Measurements from ENCODE around the gene BAX.

DNA sequence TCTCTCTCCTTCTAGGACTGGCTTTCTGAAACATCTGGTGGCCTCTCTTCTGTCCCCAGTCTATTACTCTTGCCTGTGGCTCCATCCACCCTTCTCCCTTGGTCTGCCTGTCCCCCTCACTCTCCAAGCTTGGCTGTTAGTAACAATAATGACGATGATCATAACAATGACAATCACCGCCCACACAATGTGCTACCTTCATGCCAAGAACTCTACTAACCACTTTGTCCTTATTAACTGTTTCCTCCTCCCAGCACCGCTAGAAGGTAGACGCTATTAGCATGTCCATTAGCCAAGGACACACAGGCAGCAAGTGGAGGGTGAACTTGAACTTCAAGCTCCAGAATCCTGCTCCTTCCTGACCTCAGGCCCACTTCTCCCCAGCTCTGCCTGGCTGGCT, 35.7 kb downstream of the BAX start:
- TF ChIP-seq, protein P1, sequence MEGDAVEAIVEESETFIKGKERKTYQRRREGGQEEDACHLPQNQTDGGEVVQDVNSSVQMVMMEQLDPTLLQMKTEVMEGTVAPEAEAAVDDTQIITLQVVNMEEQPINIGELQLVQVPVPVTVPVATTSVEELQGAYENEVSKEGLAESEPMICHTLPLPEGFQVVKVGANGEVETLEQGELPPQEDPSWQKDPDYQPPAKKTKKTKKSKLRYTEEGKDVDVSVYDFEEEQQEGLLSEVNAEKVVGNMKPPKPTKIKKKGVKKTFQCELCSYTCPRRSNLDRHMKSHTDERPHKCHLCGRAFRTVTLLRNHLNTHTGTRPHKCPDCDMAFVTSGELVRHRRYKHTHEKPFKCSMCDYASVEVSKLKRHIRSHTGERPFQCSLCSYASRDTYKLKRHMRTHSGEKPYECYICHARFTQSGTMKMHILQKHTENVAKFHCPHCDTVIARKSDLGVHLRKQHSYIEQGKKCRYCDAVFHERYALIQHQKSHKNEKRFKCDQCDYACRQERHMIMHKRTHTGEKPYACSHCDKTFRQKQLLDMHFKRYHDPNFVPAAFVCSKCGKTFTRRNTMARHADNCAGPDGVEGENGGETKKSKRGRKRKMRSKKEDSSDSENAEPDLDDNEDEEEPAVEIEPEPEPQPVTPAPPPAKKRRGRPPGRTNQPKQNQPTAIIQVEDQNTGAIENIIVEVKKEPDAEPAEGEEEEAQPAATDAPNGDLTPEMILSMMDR (optimal IDR thresholded peaks at IDR 0.05 in 1 of 3, IDR thresholded peaks at IDR 0.05 in 1 of 3, conservative IDR thresholded peaks at IDR 0.05 in 1 of 3; ENCODE audit: extremely low read depth in 1 of 3, insufficient read depth in 2 of 3, low read length in 3 of 3) = no peak
- no peak for TF ChIP-seq EZH2 (IDR thresholded peaks at IDR 0.05; ENCODE audit: low read length)

Data from keratinocyte (primary cell).